SK-N-SH (cell line): Measurements from ENCODE around the gene TSPAN11.

Experiments
- CHD2 ChIP-seq: fragments of 150-350 bp; IDR thresholded peaks from 2 replicates; pipeline ENCODE4 v1.6.1; 2018; ENCODE audit warnings: low read length; ENCODE audit not compliant: partially characterized antibody
- EZH2phosphoT487 ChIP-seq: fragments of 200-600 bp; sonication (generic); IDR thresholded peaks from 2 replicates; pipeline ENCODE4 v1.6.1; 2017; ENCODE audit warnings: low read depth, mixed run types, mild to moderate bottlenecking, antibody characterized with exemption, moderate library complexity, borderline replicate concordance
- FOSL2 ChIP-seq: IDR thresholded peaks from 2 replicates; pipeline ENCODE4 v1.4.0; 2012; ENCODE audit warnings: low read depth, mild to moderate bottlenecking, moderate library complexity, borderline replicate concordance
- FOXJ3 ChIP-seq: sonication (generic); formaldehyde crosslinking; IDR thresholded peaks from 2 replicates; pipeline ENCODE4 v1.5.1; 2020; ENCODE audit warnings: mild to moderate bottlenecking, missing genetic modification reagents
- FOXM1 ChIP-seq: IDR thresholded peaks from 2 replicates; pipeline ENCODE4 v1.4.0; 2012; ENCODE audit warnings: low read depth, mild to moderate bottlenecking
- NFIC ChIP-seq: IDR thresholded peaks from 2 replicates; pipeline ENCODE4 v1.4.0; 2012; ENCODE audit warnings: borderline replicate concordance
- POLR2AphosphoS5 ChIP-seq: IDR thresholded peaks from 2 replicates; pipeline ENCODE4 v1.6.1; 2012; ENCODE audit warnings: low read depth, low read length
- SMC3 ChIP-seq: IDR thresholded peaks from 2 replicates; pipeline ENCODE4 v1.6.1; 2012; ENCODE audit warnings: low read depth, low read length, improper control_type of control experiment
- TEAD4 ChIP-seq: IDR thresholded peaks from 2 replicates; pipeline ENCODE4 v1.4.0; 2012; ENCODE audit warnings: mild to moderate bottlenecking, borderline replicate concordance; ENCODE audit not compliant: insufficient read depth
- TF ChIP-seq, protein P1 (sequence below): fragments of 200-600 bp; sonication (generic); IDR thresholded peaks from 2 replicates; pipeline ENCODE4 v1.6.1; 2017; ENCODE audit warnings: antibody characterized with exemption, mild to moderate bottlenecking, moderate library complexity

DNA sequence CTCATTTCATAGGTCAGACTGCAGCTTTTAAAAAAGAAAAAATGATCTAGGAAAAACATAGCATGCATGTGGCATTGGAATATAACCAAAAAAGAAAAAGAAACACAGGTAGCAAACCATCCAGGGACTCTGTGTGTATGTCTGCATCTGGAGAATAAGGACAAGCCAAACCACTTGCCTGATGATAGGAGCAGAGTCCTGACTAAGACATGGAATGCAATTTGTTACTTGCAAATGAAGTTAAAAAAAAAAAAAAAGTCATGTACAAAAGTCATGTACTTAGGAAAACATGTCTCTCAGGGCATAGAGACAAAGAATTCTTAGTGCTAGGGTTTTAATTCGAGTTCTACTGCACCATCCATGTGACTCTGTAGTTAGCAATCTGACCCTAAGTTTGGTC is 15.9 kb downstream of the TSPAN11 start:
- TF ChIP-seq, protein P1, sequence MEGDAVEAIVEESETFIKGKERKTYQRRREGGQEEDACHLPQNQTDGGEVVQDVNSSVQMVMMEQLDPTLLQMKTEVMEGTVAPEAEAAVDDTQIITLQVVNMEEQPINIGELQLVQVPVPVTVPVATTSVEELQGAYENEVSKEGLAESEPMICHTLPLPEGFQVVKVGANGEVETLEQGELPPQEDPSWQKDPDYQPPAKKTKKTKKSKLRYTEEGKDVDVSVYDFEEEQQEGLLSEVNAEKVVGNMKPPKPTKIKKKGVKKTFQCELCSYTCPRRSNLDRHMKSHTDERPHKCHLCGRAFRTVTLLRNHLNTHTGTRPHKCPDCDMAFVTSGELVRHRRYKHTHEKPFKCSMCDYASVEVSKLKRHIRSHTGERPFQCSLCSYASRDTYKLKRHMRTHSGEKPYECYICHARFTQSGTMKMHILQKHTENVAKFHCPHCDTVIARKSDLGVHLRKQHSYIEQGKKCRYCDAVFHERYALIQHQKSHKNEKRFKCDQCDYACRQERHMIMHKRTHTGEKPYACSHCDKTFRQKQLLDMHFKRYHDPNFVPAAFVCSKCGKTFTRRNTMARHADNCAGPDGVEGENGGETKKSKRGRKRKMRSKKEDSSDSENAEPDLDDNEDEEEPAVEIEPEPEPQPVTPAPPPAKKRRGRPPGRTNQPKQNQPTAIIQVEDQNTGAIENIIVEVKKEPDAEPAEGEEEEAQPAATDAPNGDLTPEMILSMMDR = no peak
- TF ChIP-seq NFIC (no peak), FOXM1 (no peak), FOXJ3 (CRISPR knock-in tag) (no peak), TEAD4 (no peak), FOSL2 (no peak), SMC3 (no peak), CHD2 (no peak), EZH2phosphoT487 (no peak), POLR2AphosphoS5 (no peak)
